Measurements from ENCODE around the gene FUOM. TPM values are rescaled to one million over a fixed set of nuclear protein-coding genes. Genes with fewer than 3 reads are reported as not detected.

FUOM gene
- total RNA-seq, 1 donor from 2014 or later = 32.2 TPM

DNA sequence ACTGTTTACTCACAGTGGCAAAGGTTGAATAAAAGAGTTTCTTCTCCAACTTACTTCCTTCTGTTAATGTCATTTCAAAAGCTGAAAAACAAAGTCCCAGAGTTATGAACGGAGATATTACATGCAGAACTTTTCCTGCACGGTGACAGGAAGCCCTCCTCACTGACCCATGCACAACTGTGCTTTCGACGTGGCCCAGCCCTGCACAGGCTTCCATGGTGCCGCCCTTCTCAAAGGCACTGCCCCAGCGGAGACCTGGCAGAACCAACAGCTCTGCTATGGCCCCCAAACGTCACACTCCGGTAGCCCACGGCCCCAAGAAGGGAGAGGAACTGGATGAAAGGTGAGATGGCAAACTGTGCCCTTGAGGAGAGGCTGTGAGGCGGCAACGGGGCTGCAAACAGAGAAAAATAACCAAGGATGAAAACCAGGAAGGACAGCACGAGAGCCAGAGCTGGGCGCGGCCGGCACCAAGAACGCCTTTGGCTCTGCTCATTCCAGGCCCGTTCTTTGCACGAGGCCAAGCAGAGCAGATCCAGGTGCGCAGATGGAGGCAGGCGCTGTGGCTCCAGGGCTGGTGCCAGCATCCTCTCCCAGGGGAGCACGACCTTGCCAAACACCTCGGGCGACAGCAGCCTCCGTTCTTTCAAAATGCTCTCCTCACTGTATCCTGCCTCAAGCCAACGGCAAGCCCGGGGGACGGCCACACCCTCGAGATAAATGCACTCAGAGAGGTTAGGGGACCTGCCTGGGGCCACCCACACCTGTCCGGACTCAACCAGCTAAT lies 7.0 kb upstream of the FUOM start:
- Mint-ChIP-seq H3K36me3 (ENCODE audit: low read depth) (peaks cover 29% of the 10 kb centered on the region), H3K9me3 (ENCODE audit: low read depth) (no peaks in the 10 kb centered on the region), H3K4me3 (ENCODE audit: unreplicated experiment) (no peak overlapping the region), H3K27ac (ENCODE audit: unreplicated experiment) (no peak overlapping the region), H3K4me1 (ENCODE audit: low read depth) (no peaks in the 10 kb centered on the region), H3K27me3 (ENCODE audit: low read depth) (no peaks in the 10 kb centered on the region)
- TF ChIP-seq, protein P1, sequence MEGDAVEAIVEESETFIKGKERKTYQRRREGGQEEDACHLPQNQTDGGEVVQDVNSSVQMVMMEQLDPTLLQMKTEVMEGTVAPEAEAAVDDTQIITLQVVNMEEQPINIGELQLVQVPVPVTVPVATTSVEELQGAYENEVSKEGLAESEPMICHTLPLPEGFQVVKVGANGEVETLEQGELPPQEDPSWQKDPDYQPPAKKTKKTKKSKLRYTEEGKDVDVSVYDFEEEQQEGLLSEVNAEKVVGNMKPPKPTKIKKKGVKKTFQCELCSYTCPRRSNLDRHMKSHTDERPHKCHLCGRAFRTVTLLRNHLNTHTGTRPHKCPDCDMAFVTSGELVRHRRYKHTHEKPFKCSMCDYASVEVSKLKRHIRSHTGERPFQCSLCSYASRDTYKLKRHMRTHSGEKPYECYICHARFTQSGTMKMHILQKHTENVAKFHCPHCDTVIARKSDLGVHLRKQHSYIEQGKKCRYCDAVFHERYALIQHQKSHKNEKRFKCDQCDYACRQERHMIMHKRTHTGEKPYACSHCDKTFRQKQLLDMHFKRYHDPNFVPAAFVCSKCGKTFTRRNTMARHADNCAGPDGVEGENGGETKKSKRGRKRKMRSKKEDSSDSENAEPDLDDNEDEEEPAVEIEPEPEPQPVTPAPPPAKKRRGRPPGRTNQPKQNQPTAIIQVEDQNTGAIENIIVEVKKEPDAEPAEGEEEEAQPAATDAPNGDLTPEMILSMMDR (IDR thresholded peaks at IDR 0.05) = no peak
- no peak for DNase-seq (ENCODE audit: low spot score)

- Mint-ChIP-seq H3K27ac (ENCODE audit: unreplicated experiment) (no peak overlapping the region), H3K27me3 (ENCODE audit: low read depth) (no peaks in the 10 kb centered on the region), H3K4me3 (ENCODE audit: unreplicated experiment) (no peak overlapping the region), H3K36me3 (ENCODE audit: low read depth) (peaks cover 21% of the 10 kb centered on the region), H3K9me3 (ENCODE audit: low read depth) (no peaks in the 10 kb centered on the region), H3K4me1 (ENCODE audit: low read depth) (no peaks in the 10 kb centered on the region)
- TF ChIP-seq, protein P1 (IDR thresholded peaks at IDR 0.05) = no peak
- DNase-seq (ENCODE audit: low spot score) = no peak
Observed at GRCh38 chr10:133362846-133363245, 5.0 kb upstream of the FUOM start.

DNA sequence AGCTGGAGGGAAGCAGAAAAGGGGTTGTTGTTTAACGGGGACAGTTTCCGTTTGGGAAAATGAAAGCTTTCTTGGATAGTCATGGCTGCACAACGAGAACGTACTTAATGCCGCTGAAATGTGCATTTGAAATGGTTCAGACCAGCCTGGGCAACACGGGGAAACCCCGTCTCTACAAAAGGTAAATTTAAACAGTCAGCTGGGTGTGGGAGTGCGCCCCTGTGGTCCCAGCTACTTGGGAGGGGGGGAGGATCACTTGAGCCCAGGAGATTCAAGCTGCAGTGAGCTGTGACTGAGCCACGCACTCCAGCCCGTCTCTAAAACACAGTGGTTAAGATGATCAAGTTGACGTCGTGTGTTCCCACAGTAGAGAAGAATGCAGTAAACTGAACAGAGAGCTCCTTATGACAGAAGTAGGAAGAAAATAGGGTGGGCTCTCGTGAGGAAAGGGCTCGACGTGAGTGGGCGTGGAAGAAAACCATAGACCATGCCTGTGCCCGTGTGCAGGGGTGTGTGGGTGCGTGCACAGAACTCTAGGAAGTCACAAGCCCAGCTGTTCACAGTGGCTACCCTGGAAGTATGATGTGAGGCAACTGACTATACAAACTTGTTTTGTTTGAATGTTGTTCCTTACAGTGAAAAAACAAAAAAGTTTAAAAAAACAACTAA lies 4.1 kb upstream of the FUOM start:
- DNase-seq (ENCODE audit: low spot score) = no peak
- peaks cover 19% of the 10 kb centered on the region for H3K36me3 Mint-ChIP-seq (ENCODE audit: low read depth)
- no peak overlapping the region for H3K27ac Mint-ChIP-seq (ENCODE audit: unreplicated experiment)
- no peaks in the 10 kb centered on the region for H3K27me3 Mint-ChIP-seq (ENCODE audit: low read depth)
- H3K4me1 Mint-ChIP-seq (ENCODE audit: low read depth) = no peaks in the 10 kb centered on the region
- H3K9me3 Mint-ChIP-seq (ENCODE audit: low read depth) = no peaks in the 10 kb centered on the region
- TF ChIP-seq, protein P1 (IDR thresholded peaks at IDR 0.05) = no peak
- no peak overlapping the region for H3K4me3 Mint-ChIP-seq (ENCODE audit: unreplicated experiment)

GRCh38 chr10:133361227-133361626 lies 3.4 kb upstream of the FUOM start:
- no peaks in the 10 kb centered on the region for H3K4me1 Mint-ChIP-seq (ENCODE audit: low read depth)
- no peak overlapping the region for H3K27ac Mint-ChIP-seq (ENCODE audit: unreplicated experiment)
- H3K27me3 Mint-ChIP-seq (ENCODE audit: low read depth) = no peaks in the 10 kb centered on the region
- H3K36me3 Mint-ChIP-seq (ENCODE audit: low read depth) = peaks cover 19% of the 10 kb centered on the region
- no peak overlapping the region for H3K4me3 Mint-ChIP-seq (ENCODE audit: unreplicated experiment)
- no peaks in the 10 kb centered on the region for H3K9me3 Mint-ChIP-seq (ENCODE audit: low read depth)
- TF ChIP-seq, protein P1 (IDR thresholded peaks at IDR 0.05) = no peak
- DNase-seq (ENCODE audit: low spot score) = no peak

GRCh38 chr10:133359972-133360610 lies 2.3 kb upstream of the FUOM start:
- Mint-ChIP-seq H3K27me3 (ENCODE audit: low read depth) (no peaks in the 10 kb centered on the region), H3K36me3 (ENCODE audit: low read depth) (peaks cover 17% of the 10 kb centered on the region), H3K27ac (ENCODE audit: unreplicated experiment) (no peak overlapping the region), H3K4me3 (ENCODE audit: unreplicated experiment) (no peak overlapping the region), H3K9me3 (ENCODE audit: low read depth) (no peaks in the 10 kb centered on the region), H3K4me1 (ENCODE audit: low read depth) (no peaks in the 10 kb centered on the region)
- TF ChIP-seq, protein P1 (IDR thresholded peaks at IDR 0.05) = no peak
- no peak for DNase-seq (ENCODE audit: low spot score)
